Endothelial cell of umbilical vein (primary cell): ENCODE measurements around the gene PROKR2.

Experiments used
- EZH2 ChIP-seq: IDR thresholded peaks from 2 replicates; pipeline ENCODE4 v1.6.1; 2012; ENCODE audit warnings: borderline replicate concordance, low read depth, mild to moderate bottlenecking, moderate library complexity, low read length, inconsistent platforms; ENCODE audit not compliant: severe bottlenecking
- FOS ChIP-seq: IDR thresholded peaks from 2 replicates; pipeline ENCODE4 v1.6.1; 2011; ENCODE audit warnings: mild to moderate bottlenecking, low read length, moderate library complexity, borderline replicate concordance; ENCODE audit not compliant: insufficient read depth
- GATA2 ChIP-seq: IDR thresholded peaks from 2 replicates; pipeline ENCODE4 v1.7.0; 2011; ENCODE audit warnings: low read depth, mild to moderate bottlenecking, moderate library complexity, mixed read lengths, low read length; ENCODE audit not compliant: insufficient read length, insufficient read depth
- JUN ChIP-seq: IDR thresholded peaks from 2 replicates; pipeline ENCODE4 v1.6.1; 2011; ENCODE audit warnings: borderline replicate concordance, low read depth; ENCODE audit not compliant: insufficient read length, insufficient read depth
- MAX ChIP-seq: IDR thresholded peaks from 2 replicates; pipeline ENCODE4 v1.6.1; 2011; ENCODE audit not compliant: insufficient read depth, insufficient read length
- POLR2A ChIP-seq: IDR thresholded peaks from 2 replicates; pipeline ENCODE4 v1.6.1; 2012; ENCODE audit warnings: low read depth, mild to moderate bottlenecking, control low read depth, low read length
- POLR2AphosphoS5 ChIP-seq: IDR thresholded peaks from 2 replicates; pipeline ENCODE4 v1.6.1; 2012; ENCODE audit warnings: low read depth, mild to moderate bottlenecking, control low read depth, low read length, moderate library complexity; ENCODE audit not compliant: insufficient read depth
- TF ChIP-seq, protein P1 (sequence below), 2 donors: IDR thresholded peaks; 1 replicate in 1 of 2; 2 replicates in 1 of 2; pipeline ENCODE4 v1.5.1; 2011; ENCODE audit warnings: low read length in 2 of 2, mild to moderate bottlenecking in 2 of 2, moderate library complexity in 2 of 2, control low read depth in 1 of 2, inconsistent platforms in 1 of 2, low read depth in 1 of 2; ENCODE audit not compliant: insufficient read depth in 1 of 2; ENCODE audit errors: extremely low read depth in 1 of 2

- TF ChIP-seq FOS (no peak), POLR2A (no peak), JUN (no peak), POLR2AphosphoS5 (no peak), GATA2 (no peak), MAX (no peak), EZH2 (no peak)
- TF ChIP-seq, protein P1, sequence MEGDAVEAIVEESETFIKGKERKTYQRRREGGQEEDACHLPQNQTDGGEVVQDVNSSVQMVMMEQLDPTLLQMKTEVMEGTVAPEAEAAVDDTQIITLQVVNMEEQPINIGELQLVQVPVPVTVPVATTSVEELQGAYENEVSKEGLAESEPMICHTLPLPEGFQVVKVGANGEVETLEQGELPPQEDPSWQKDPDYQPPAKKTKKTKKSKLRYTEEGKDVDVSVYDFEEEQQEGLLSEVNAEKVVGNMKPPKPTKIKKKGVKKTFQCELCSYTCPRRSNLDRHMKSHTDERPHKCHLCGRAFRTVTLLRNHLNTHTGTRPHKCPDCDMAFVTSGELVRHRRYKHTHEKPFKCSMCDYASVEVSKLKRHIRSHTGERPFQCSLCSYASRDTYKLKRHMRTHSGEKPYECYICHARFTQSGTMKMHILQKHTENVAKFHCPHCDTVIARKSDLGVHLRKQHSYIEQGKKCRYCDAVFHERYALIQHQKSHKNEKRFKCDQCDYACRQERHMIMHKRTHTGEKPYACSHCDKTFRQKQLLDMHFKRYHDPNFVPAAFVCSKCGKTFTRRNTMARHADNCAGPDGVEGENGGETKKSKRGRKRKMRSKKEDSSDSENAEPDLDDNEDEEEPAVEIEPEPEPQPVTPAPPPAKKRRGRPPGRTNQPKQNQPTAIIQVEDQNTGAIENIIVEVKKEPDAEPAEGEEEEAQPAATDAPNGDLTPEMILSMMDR (IDR thresholded peaks at IDR 0.05; ENCODE audit: extremely low read depth in 1 of 2, insufficient read depth in 1 of 2, low read depth in 1 of 2, low read length in 2 of 2) = no peak
These were observed 48.3 kb upstream of the PROKR2 start for GRCh38 chr20:5364997-5365597.
